ENCODE measurements around the gene TEX2. TPM values are rescaled to one million over a fixed set of nuclear protein-coding genes. Genes with fewer than 3 reads are reported as not detected.
"Not testable (repeated sequence)": the region's sequence is repeated elsewhere in the genome, so short reads cannot be mapped to it uniquely, and the experiment has no call there.

Gene TEX2
- total RNA-seq, 1 donor from 2014 or later: 41.3 TPM

DNA sequence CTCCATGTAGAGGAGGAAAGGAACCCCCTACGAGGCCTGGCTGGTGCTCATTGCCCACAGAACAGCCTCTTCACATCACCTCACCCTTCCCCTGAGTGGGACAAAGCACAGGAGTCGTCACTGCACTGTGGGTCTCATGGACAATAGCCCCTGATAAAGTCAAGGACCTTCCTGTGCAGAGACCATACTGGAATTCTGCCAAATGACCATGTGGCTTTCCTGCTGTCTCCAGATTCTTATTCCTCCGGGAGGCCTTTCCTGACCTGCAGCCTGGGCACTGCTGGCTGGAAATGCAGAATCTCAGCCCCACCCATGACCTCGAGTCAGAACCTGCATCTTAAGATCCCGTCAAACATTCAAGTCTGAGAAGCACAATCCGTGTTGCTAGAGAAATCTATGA, 72.6 kb downstream of the TEX2 start:
- no peak for TF ChIP-seq CTCF (IDR thresholded peaks at IDR 0.05)
- Histone ChIP-seq H3K4me1 (peaks cover 17% of the 10 kb centered on the region), H3K27me3 (ENCODE audit: low read depth) (no peaks in the 10 kb centered on the region), H3K36me3 (peaks cover 38% of the 10 kb centered on the region), H3K27ac (no peak overlapping the region), H3K4me3 (no peak overlapping the region), H3K9me3 (no peaks in the 10 kb centered on the region)
- ATAC-seq: no peak
- intact Hi-C loops (cut with DNase I): no loop called here
- DNase-seq: no peak

- peaks cover 33% of the 10 kb centered on the region for H3K36me3 ChIP-seq
- intact Hi-C loops (cut with DNase I): no loop called here
- ATAC-seq: no peak
- H3K27ac ChIP-seq: no peak overlapping the region
- H3K27me3 ChIP-seq (ENCODE audit: low read depth): no peaks in the 10 kb centered on the region
- no peak for DNase-seq
- H3K9me3 ChIP-seq: no peaks in the 10 kb centered on the region
- H3K4me3 ChIP-seq: no peak overlapping the region
- TF ChIP-seq CTCF (IDR thresholded peaks at IDR 0.05): no peak
- H3K4me1 ChIP-seq: peaks cover 25% of the 10 kb centered on the region
Observed at GRCh38 chr17:64188088-64188487, 75.0 kb downstream of the TEX2 start.

DNA sequence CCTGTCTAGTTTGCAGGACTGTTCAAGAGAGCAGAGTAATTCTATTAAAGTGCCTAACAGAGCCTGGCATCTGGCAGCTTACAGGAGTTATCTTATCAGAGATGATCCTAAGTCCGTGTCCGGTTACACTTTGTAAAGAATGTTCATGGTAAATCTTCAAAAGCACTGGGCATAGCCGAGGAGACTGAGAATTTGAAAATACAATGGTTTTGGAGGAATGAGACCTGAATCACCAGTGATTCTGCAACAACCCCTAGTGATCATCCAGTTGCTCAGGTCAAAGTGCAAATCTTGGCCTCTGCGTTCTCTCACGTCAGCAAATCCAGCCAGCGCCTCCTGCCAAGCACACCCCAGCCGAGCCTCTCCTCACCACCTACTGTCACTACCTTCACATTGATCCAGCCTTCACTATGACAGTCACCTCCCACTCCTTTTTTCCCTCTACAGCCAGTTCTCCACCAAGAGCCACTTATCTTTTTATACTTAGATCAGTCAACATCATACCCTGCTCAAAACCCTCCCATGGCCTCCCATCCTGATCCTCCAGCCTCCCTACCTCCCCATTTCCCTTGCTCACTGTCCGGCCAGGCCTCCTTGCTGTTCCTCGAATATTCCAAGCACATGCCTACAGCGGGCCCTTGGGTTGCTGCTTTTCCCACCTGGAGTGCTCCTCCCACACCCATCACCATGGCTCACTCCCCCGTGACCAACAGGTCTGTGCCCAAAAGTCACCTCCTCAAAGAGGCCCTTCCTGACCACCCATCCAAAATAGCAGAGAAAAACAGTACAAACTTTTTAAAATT, 75.8 kb downstream of the TEX2 start:
- ATAC-seq (no peak), DNase-seq (no peak)
- Histone ChIP-seq H3K4me3 (no peak overlapping the region), H3K27me3 (ENCODE audit: low read depth) (no peaks in the 10 kb centered on the region), H3K36me3 (peaks cover 30% of the 10 kb centered on the region), H3K4me1 (peaks cover 25% of the 10 kb centered on the region), H3K9me3 (no peaks in the 10 kb centered on the region), H3K27ac (no peak overlapping the region)
- no peak for TF ChIP-seq CTCF (IDR thresholded peaks at IDR 0.05)
- intact Hi-C loops (cut with DNase I): no loop called here

DNA sequence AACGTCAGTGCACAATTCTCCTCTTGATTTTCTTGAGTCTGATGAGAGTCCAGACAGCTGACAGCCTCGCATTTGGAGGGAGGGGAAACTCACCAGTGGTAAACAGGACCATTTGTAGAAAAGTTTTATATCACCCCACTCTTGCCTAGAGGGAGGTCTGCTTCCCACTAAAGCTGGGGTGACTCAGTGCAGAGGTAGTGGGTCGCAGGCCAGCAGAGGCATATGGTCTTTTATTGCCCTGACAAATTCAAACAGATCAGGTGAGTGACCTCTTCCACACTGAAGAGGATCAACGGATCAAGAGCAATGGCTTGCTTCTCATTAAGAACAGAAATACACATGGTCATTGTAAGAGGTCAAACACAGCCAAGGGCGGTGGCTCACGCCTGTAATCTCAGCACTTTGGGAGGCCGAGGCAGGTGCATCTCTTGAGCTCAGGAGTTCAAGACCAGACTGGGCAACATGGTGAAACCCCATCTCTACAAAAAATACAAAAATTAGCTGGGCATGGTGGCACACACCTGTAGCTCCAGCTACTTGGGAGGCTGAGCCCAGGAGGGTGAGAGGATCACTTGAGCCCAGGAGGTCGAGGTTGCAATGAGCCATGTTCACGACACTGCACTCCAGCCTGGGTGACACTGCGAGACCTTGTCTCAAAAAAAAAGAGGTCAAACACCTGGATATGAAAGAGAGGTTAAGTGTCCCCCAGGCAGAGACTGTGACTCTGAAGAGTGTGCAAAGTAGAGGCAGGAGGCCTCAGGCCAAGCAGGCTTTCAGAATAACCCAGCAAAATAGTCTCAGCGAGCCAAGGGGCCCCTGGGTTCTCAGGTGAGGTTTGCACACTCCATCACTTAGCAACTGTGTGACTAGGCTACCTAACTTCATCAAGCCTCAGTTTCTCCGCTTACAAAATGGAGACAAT, 76.6 kb downstream of the TEX2 start:
- ATAC-seq (no peak), DNase-seq (no peak)
- peaks cover 24% of the 10 kb centered on the region for H3K36me3 ChIP-seq
- no peaks in the 10 kb centered on the region for H3K27me3 ChIP-seq (ENCODE audit: low read depth)
- intact Hi-C loops (cut with DNase I): no loop called here
- no peak for TF ChIP-seq CTCF (IDR thresholded peaks at IDR 0.05)
- no peaks in the 10 kb centered on the region for H3K9me3 ChIP-seq
- no peak overlapping the region for H3K27ac ChIP-seq
- peaks cover 25% of the 10 kb centered on the region for H3K4me1 ChIP-seq
- no peak overlapping the region for H3K4me3 ChIP-seq

GRCh38 chr17:64185557-64185956, 77.5 kb downstream of the TEX2 start:
- ATAC-seq (peak; percentile 37 to 63), DNase-seq (peak; percentile 70)
- H3K27ac ChIP-seq; H3K4me3 ChIP-seq; H3K27me3 ChIP-seq (ENCODE audit: low read depth); intact Hi-C loops (cut with DNase I); H3K9me3 ChIP-seq: not testable (repeated sequence)
- Histone ChIP-seq H3K36me3 (peaks cover 19% of the 10 kb centered on the region), H3K4me1 (peaks cover 20% of the 10 kb centered on the region)

Measured in lower lobe of right lung (tissue), 2 donors.